HUES48 (cell line): Measurements from ENCODE around the gene CTSV.
"Not testable (repeated sequence)": the region's sequence is repeated elsewhere in the genome, so short reads cannot be mapped to it uniquely, and the experiment has no call there.

Source experiments
- H3K27ac ChIP-seq: one replicate; pipeline ENCODE4 v1.7.0; 2013; ENCODE audit warnings: low read depth, low read length, inconsistent platforms
- H3K27me3 ChIP-seq: 2 replicates; pipeline ENCODE4 v1.6.1; 2013; ENCODE audit warnings: mild to moderate bottlenecking, low read length; ENCODE audit not compliant: control insufficient read depth, insufficient read depth
- H3K36me3 ChIP-seq: 2 replicates; pipeline ENCODE4 v1.6.1; 2013; ENCODE audit warnings: low read length; ENCODE audit not compliant: control insufficient read depth, insufficient read depth
- H3K4me1 ChIP-seq: 2 replicates; pipeline ENCODE4 v1.6.1; 2013; ENCODE audit warnings: mild to moderate bottlenecking, low read length; ENCODE audit not compliant: control insufficient read depth, insufficient read depth
- H3K4me3 ChIP-seq: 2 replicates; pipeline ENCODE4 v1.5.1; 2013; ENCODE audit warnings: mild to moderate bottlenecking, low read depth, low read length
- H3K9ac ChIP-seq: 2 replicates; pipeline ENCODE4 v1.6.1; 2013; ENCODE audit warnings: mild to moderate bottlenecking, low read depth, low read length, moderate library complexity
- H3K9me3 ChIP-seq: 2 replicates; pipeline ENCODE4 v1.6.1; 2013; ENCODE audit warnings: low read length; ENCODE audit not compliant: control insufficient read depth, insufficient read depth

CTSV gene

GRCh38 chr9:97039514-97039860 is 545 bp upstream of the CTSV start:
- Histone ChIP-seq H3K4me3 (peak overlapping the region; percentile 69), H3K9me3 (no peaks in the 10 kb centered on the region), H3K27me3 (peaks cover 13% of the 10 kb centered on the region), H3K36me3 (peaks cover 33% of the 10 kb centered on the region), H3K27ac (peak overlapping the region; percentile 87), H3K4me1 (peaks cover 9% of the 10 kb centered on the region; the same call in 1 of the 2 replicates), H3K9ac (peak overlapping the region; percentile 33)

- not testable (repeated sequence) for H3K9ac ChIP-seq, H3K27ac ChIP-seq, H3K36me3 ChIP-seq, H3K4me3 ChIP-seq, H3K9me3 ChIP-seq, H3K4me1 ChIP-seq, H3K27me3 ChIP-seq
Measured at GRCh38 chr9:97023505-97023904, 15.4 kb downstream of the CTSV start.

GRCh38 chr9:97013151-97014132 is 25.5 kb downstream of the CTSV start:
- H3K27me3 ChIP-seq, H3K36me3 ChIP-seq, H3K4me1 ChIP-seq, H3K9me3 ChIP-seq: not testable (repeated sequence)
- peak overlapping the region; percentile 70 for H3K27ac ChIP-seq
- peak overlapping the region; percentile 72 for H3K4me3 ChIP-seq
- H3K9ac ChIP-seq = peak overlapping the region; percentile 53; the same call in 1 of the 2 replicates

- not testable (repeated sequence) for H3K4me1 ChIP-seq, H3K9ac ChIP-seq, H3K9me3 ChIP-seq, H3K27me3 ChIP-seq, H3K36me3 ChIP-seq
- H3K4me3 ChIP-seq = peak overlapping the region; percentile 72
- peak overlapping the region; percentile 35 for H3K27ac ChIP-seq
Measured at GRCh38 chr9:97012617-97013016, 26.3 kb downstream of the CTSV start.

GRCh38 chr9:97002195-97002594 is 36.7 kb downstream of the CTSV start:
- not testable (repeated sequence) for H3K4me3 ChIP-seq, H3K27ac ChIP-seq, H3K36me3 ChIP-seq, H3K9ac ChIP-seq, H3K4me1 ChIP-seq, H3K9me3 ChIP-seq, H3K27me3 ChIP-seq

- H3K27ac ChIP-seq, H3K27me3 ChIP-seq, H3K9ac ChIP-seq, H3K4me3 ChIP-seq, H3K4me1 ChIP-seq, H3K36me3 ChIP-seq, H3K9me3 ChIP-seq: not testable (repeated sequence)
Measured at GRCh38 chr9:97001338-97001737, 37.6 kb downstream of the CTSV start.

GRCh38 chr9:97000139-97000787 is 38.7 kb downstream of the CTSV start:
- H3K9ac ChIP-seq, H3K27ac ChIP-seq, H3K9me3 ChIP-seq, H3K27me3 ChIP-seq, H3K36me3 ChIP-seq, H3K4me3 ChIP-seq, H3K4me1 ChIP-seq: not testable (repeated sequence)

GRCh38 chr9:96999733-97000132 is 39.2 kb downstream of the CTSV start:
- not testable (repeated sequence) for H3K27ac ChIP-seq, H3K4me1 ChIP-seq, H3K9ac ChIP-seq

GRCh38 chr9:96997009-96997701 is 41.8 kb downstream of the CTSV start:
- not testable (repeated sequence) for H3K36me3 ChIP-seq, H3K27me3 ChIP-seq, H3K9me3 ChIP-seq, H3K27ac ChIP-seq, H3K4me3 ChIP-seq, H3K9ac ChIP-seq, H3K4me1 ChIP-seq

More at GRCh38 chr9:96999733-97000132, 39.2 kb downstream of the CTSV start:
- H3K27me3 ChIP-seq, H3K9me3 ChIP-seq, H3K36me3 ChIP-seq, H3K4me3 ChIP-seq: not testable (repeated sequence)

- not testable (repeated sequence) for H3K36me3 ChIP-seq, H3K27ac ChIP-seq, H3K4me3 ChIP-seq, H3K9me3 ChIP-seq, H3K9ac ChIP-seq, H3K4me1 ChIP-seq, H3K27me3 ChIP-seq
Measured at GRCh38 chr9:96994531-96995016, 44.4 kb downstream of the CTSV start.

- H3K9me3 ChIP-seq, H3K9ac ChIP-seq, H3K27ac ChIP-seq, H3K4me3 ChIP-seq, H3K36me3 ChIP-seq, H3K27me3 ChIP-seq, H3K4me1 ChIP-seq: not testable (repeated sequence)
Measured at GRCh38 chr9:96992303-96992702, 46.6 kb downstream of the CTSV start.
